ENCODE data around the gene ATG3. TPM values are rescaled to one million over a fixed set of nuclear protein-coding genes. Genes with fewer than 3 reads are reported as not detected.
"Not testable (repeated sequence)": the region's sequence is repeated elsewhere in the genome, so short reads cannot be mapped to it uniquely, and the experiment has no call there.

Gene ATG3
- total RNA-seq, 3 donors from 2014 or later, result 81.5 to 93.9 (median 88.8) TPM

GRCh38 chr3:112500621-112501020, 61.1 kb downstream of the ATG3 start:
- ATAC-seq (no peak), DNase-seq (no peak)
- H3K4me1 Mint-ChIP-seq (ENCODE audit: low read depth), result peaks cover 49% of the 10 kb centered on the region
- H3K27me3 Mint-ChIP-seq (ENCODE audit: low read depth), result no peaks in the 10 kb centered on the region
- H3K4me3 Mint-ChIP-seq, result no peak overlapping the region
- no peaks in the 10 kb centered on the region for H3K9me3 Mint-ChIP-seq
- peaks cover 6% of the 10 kb centered on the region for H3K36me3 Mint-ChIP-seq (ENCODE audit: insufficient read depth)

DNA sequence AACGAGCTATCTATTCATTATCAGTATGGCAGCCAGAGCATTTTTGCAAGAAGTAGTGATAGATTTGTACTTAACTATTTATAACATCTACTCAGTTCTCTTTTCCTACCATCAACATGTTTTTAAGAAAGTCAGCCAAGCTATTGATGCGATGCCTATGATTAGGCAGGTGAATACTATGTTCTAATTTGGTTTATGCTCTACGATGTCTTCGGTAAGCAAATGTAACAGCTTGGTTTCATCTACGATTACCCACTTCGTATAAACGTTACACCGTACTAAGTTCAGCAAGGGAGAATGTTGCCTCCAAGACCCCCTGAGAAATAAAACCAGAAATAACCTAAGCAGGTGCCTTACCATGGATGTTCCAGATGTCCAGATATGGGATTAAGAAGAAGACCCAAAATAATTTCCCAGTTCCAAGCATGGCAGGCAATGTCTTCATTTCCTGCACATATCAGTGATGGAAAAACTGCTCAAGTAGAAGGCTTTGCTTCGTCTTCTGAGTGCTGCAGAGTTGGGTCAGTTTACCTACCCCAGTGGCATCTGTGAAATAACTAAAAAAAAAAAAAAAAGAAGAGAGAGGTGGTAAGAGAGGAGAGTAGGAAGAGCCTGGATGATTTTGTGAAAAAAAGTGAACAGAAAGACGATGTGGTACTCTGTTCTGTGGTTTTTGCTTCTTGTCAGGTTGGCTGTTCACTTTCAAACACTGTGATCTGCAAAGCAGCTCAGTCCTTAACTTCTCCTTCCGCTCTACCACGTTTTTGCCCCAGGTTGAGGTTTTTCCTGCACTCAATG, 62.6 kb downstream of the ATG3 start, which contains the start of gene BTLA:
Gene BTLA (minus strand): TSS at position 559 of the 798 bp plus-strand sequence. CDS start 114 bp downstream, at position 445.
- H3K4me3 Mint-ChIP-seq, result peak within 1 kb of the TSS; percentile 98
- no peaks in the 10 kb centered on the region for H3K27me3 Mint-ChIP-seq (ENCODE audit: low read depth)
- H3K9me3 Mint-ChIP-seq, result no peaks in the 10 kb centered on the region
- H3K4me1 Mint-ChIP-seq (ENCODE audit: low read depth), result peaks cover 61% of the 10 kb centered on the region
- peaks cover 13% of the 10 kb centered on the region for H3K36me3 Mint-ChIP-seq (ENCODE audit: insufficient read depth)
- DNase-seq (no peak), ATAC-seq (peak; percentile 64 to 67)

DNA sequence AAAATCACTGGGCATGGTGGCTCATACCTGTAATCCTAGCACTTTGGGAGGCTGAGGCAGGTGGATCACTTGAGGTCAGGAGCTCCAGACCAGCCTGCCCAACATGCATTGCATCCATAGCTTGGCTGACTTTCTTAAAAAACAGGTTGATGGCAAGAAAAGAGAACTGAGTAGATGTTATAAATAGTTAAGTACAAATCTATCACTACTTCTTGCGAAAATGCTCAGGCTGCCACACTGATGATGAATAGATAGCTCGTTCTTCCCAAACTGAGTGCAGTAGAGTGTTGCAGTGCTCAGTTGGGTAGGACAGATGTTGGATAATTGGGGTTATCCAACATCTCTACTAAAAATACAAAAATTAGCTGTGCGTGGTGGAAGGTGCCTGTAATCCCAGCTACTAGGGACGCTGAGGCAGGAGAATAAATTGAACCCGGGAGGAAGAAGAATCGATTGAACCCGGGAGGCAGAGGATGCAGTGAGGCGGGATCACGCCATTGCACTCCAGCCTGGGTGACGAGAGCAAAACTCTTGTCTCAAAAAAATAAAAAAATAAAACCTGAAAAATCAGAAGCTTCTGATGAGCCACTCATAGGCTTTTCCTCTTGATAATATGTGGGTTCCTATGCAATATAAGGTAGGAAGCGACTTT, 63.7 kb downstream of the ATG3 start:
- peak in 1 of 2 donors; percentile 20 for ATAC-seq
- DNase-seq, result no peak
- H3K4me1 Mint-ChIP-seq (ENCODE audit: low read depth), result peaks cover 64% of the 10 kb centered on the region
- H3K36me3 Mint-ChIP-seq (ENCODE audit: insufficient read depth), result peaks cover 16% of the 10 kb centered on the region
- H3K9me3 Mint-ChIP-seq, result no peaks in the 10 kb centered on the region
- peak overlapping the region; percentile 98 for H3K4me3 Mint-ChIP-seq
- no peaks in the 10 kb centered on the region for H3K27me3 Mint-ChIP-seq (ENCODE audit: low read depth)

DNA sequence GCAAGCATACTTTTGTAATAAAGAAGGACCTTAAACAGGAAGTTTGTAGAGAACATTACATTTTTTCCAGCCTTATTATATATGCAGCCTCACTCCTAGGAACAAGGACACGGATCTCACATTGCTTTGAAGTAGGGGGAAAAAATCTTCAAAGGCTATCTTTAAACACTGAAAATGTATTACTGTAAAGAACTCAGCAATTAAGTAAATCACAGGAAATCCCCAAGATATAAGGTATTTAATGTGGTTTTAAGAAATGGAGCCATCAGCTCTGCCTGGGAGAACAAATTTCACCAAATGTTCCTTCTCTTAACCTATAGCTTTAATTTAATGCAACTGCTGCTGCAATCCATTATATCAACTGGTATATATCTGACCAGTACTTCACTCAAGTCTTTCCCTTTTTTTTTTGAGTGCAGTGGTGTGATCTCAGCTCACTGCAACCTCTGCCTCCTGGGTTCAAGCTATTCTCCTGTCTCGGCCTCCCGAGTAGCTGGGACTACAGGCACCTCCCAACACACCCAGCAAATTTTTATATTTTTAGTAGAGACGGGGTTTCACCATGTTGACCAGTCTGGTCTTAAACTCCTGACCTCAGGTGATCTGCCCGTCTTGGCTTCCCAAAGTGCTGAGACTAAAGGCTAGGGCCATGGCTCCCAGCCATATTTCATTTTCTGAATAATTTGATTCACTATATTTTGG, 65.2 kb downstream of the ATG3 start:
- H3K4me1 Mint-ChIP-seq (ENCODE audit: low read depth), result peaks cover 78% of the 10 kb centered on the region
- no peak for DNase-seq
- H3K36me3 Mint-ChIP-seq (ENCODE audit: insufficient read depth), result peaks cover 21% of the 10 kb centered on the region
- H3K9me3 Mint-ChIP-seq, result no peaks in the 10 kb centered on the region
- ATAC-seq, result peak in 1 of 2 donors; percentile 16
- peak overlapping the region; percentile 98 for H3K4me3 Mint-ChIP-seq
- no peaks in the 10 kb centered on the region for H3K27me3 Mint-ChIP-seq (ENCODE audit: low read depth)

GRCh38 chr3:112494448-112494767, 67.4 kb downstream of the ATG3 start:
- peaks cover 25% of the 10 kb centered on the region for H3K36me3 Mint-ChIP-seq (ENCODE audit: insufficient read depth)
- H3K9me3 Mint-ChIP-seq; DNase-seq; H3K27me3 Mint-ChIP-seq (ENCODE audit: low read depth); ATAC-seq: not testable (repeated sequence)
- peak overlapping the region; percentile 36 for H3K4me3 Mint-ChIP-seq
- peaks cover 85% of the 10 kb centered on the region for H3K4me1 Mint-ChIP-seq (ENCODE audit: low read depth)

DNA sequence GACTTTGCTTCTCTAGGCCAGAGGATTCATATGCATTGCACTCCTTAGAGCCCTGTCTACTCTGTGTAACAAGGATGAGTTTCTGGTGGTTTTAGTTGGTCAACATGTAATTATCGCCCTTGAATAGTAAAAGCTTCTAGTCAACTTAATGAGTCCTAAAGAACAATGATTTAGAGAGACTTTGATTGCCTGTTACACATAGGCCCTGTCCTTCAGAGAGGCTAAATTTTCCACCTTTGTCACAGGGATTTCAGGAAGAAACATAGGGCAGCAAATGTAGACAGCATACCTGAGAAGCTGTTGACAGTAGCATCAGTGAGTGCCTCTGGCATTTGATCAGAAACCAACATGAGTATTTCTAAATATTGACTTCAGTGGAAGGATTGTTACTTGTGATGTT, 69.6 kb downstream of the ATG3 start:
- Mint-ChIP-seq H3K27me3 (ENCODE audit: low read depth) (no peaks in the 10 kb centered on the region), H3K36me3 (ENCODE audit: insufficient read depth) (peaks cover 30% of the 10 kb centered on the region), H3K4me3 (no peak overlapping the region), H3K9me3 (no peaks in the 10 kb centered on the region), H3K4me1 (ENCODE audit: low read depth) (peaks cover 83% of the 10 kb centered on the region)
- no peak for DNase-seq
- ATAC-seq, result no peak

- H3K4me3 Mint-ChIP-seq, result peak overlapping the region; percentile 45
- H3K9me3 Mint-ChIP-seq, result no peaks in the 10 kb centered on the region
- H3K27me3 Mint-ChIP-seq (ENCODE audit: low read depth), result no peaks in the 10 kb centered on the region
- peak in 1 of 2 donors; percentile 5 for ATAC-seq
- DNase-seq, result no peak
- peaks cover 30% of the 10 kb centered on the region for H3K36me3 Mint-ChIP-seq (ENCODE audit: insufficient read depth)
- H3K4me1 Mint-ChIP-seq (ENCODE audit: low read depth), result peaks cover 80% of the 10 kb centered on the region
Measured at GRCh38 chr3:112491373-112491772, 70.4 kb downstream of the ATG3 start.

DNA sequence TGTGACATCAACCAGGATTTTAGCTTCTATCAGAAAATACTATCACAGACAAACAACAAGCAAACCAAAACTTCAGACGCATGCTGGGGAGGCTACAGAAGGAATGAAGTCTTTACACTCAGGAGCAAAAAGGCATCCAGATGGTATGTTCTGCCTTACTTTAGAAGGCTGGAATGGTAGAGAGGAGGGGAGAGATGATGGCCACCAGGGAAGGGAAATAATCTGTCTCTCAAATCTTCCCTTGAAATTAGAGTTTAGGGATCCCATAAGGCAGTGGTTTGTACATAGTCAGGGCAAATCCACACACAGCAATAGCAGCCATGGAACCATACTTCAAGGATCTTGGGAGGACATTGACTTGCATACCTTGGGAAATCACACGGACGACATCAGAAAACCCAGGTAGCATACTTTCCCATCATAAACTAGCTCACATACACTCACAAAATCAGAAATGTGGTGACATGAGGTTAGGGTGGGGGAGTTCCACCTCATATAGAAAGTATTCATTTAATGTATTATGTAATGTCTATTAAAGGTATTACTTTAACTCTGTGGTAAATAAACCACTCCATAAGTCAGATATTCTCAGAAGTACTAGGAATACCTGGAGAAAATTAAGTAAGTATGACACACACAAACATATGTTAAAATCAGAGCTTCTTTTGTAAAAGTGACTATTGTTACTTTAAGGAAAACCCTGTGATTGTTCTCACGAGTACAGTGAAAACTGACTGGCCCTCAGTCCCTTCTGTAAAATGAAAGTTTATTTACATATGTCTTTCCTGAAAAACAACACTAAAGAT, 71.9 kb downstream of the ATG3 start:
- Mint-ChIP-seq H3K36me3 (ENCODE audit: insufficient read depth) (peaks cover 21% of the 10 kb centered on the region), H3K9me3 (no peaks in the 10 kb centered on the region), H3K4me3 (peak overlapping the region; percentile 67), H3K27me3 (ENCODE audit: low read depth) (no peaks in the 10 kb centered on the region), H3K4me1 (ENCODE audit: low read depth) (peaks cover 65% of the 10 kb centered on the region)
- DNase-seq (no peak), ATAC-seq (peak; percentile 39 to 56)

DNA sequence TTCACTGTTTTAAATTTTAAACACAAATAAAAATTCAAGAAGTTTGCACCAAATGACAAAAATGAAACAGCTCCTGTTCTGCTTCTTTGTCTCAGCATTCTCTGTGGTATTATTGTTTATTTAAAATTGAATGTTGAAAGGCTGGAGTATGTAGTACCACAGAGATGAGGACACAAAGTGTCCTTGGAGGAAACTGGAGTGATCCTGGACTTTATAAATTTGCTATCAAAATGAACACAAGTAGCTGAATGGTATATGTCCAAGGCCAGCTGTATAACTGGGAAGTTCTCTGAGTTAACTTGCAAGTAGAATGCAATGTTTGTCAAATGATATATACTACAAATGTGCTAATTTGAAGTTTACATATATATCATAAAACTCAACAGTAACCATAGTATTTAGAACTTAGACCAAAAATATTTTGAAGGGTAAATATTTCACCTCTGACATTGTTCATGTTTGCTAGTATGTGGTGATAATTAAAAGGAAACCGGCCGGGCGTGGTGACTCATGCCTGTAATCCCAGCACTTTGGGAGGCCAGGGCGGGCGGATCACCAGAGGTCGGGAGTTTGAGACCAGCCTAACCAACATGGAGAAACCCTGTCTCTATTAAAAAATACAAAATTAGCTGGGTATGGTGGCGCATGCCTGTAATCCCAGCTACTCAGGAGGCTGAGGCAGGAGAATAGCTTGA, 74.8 kb downstream of the ATG3 start:
- H3K4me1 Mint-ChIP-seq (ENCODE audit: low read depth), result peaks cover 60% of the 10 kb centered on the region

DNA sequence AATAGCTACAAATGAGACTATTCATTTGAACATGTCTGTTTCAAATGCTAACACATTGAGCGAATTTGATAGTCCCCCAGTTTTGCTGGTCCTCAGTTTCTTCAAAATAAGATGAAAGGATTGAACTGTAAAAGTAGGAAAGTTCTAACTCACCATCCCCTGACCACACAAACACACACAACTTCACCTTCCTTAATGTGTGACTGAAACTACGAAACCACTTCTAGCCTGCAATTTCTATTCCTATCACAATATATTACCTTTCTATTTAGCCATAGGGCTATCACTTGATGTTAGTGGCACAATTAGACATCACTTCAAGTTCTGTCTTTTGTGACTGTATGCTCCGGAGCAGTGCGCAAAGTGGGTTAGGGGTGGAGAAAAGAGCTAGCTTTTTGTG, 77.4 kb downstream of the ATG3 start:
- Mint-ChIP-seq H3K36me3 (ENCODE audit: insufficient read depth) (peaks cover 15% of the 10 kb centered on the region), H3K4me3 (no peak overlapping the region), H3K4me1 (ENCODE audit: low read depth) (peaks cover 56% of the 10 kb centered on the region), H3K27me3 (ENCODE audit: low read depth) (no peaks in the 10 kb centered on the region), H3K9me3 (no peaks in the 10 kb centered on the region)
- DNase-seq (no peak), ATAC-seq (no peak)

More for the DNA sequence above, 74.8 kb downstream of the ATG3 start:
- DNase-seq (no peak), ATAC-seq (no peak)
- Mint-ChIP-seq H3K36me3 (ENCODE audit: insufficient read depth) (peaks cover 14% of the 10 kb centered on the region), H3K9me3 (no peaks in the 10 kb centered on the region), H3K27me3 (ENCODE audit: low read depth) (no peaks in the 10 kb centered on the region), H3K4me3 (no peak overlapping the region)

- Mint-ChIP-seq H3K4me3 (no peak overlapping the region), H3K27me3 (ENCODE audit: low read depth) (no peaks in the 10 kb centered on the region), H3K4me1 (ENCODE audit: low read depth) (peaks cover 56% of the 10 kb centered on the region), H3K36me3 (ENCODE audit: insufficient read depth) (peaks cover 22% of the 10 kb centered on the region), H3K9me3 (no peaks in the 10 kb centered on the region)
- ATAC-seq (no peak), DNase-seq (no peak)
Measured at GRCh38 chr3:112482675-112483074, 79.1 kb downstream of the ATG3 start.

Data from activated T-cell treated with anti-CD3 and anti-CD28 coated beads, Interleukin-2, amount 50 U/mL, for 4 hours (primary cell).